Heart left ventricle (tissue), 13 donors: ENCODE measurements around the gene AURKAIP1.

Experiments
- CTCF ChIP-seq, 12 donors: fragments of 200-600 bp; sonication (generic) in 4 of 12; IDR thresholded peaks; one replicate each; pipeline versions ENCODE4 v1.5.0 to v1.8.0; 2018 to 2022; ENCODE audit warnings: antibody characterized with exemption in 12 of 12, mild to moderate bottlenecking in 5 of 12
- POLR2A ChIP-seq, 2 donors: fragments of 450-650 bp; IDR thresholded peaks; one replicate each; pipeline ENCODE4 v1.6.1; 2017; ENCODE audit warnings: antibody characterized with exemption in 2 of 2, mild to moderate bottlenecking in 2 of 2, moderate library complexity in 2 of 2
- donor health status: ischemic (EF 13 %, LVEDD 7.1; RV severe dilation, severe dysfunction).
- donor health status: DM: no; HTN: yes; CAD: no.
- donor health status: DM: no; HTN: no; CAD: no.
- donor health status: ischemic (EF 25% LVEDD 6.9; RV normal size, moderate dysfunction).
- donor health status: ischemic (EF 25% LVEDD 5.7; RV mildly dilated, moderate dysfunction).
- donor health status: ischemic (EF 35%, LVEDD 5.7; RV mildly dilated, moderate dysfunction).
- donor health status: nonischemic (EF 11% LVEDD 7.7; RV severe dilation, severe dysfunction).
- donor health status: DM: yes; HTN: yes; CAD: no.
- donor health status: PGD.
- donor health status: ischemic (EF 29% LVEDD 5.4; RV normal size, mild dysfunction).
- donor health status: nonischemic (EF 23%, LVEDD 6.1; RV moderate dilation, normal function).

DNA sequence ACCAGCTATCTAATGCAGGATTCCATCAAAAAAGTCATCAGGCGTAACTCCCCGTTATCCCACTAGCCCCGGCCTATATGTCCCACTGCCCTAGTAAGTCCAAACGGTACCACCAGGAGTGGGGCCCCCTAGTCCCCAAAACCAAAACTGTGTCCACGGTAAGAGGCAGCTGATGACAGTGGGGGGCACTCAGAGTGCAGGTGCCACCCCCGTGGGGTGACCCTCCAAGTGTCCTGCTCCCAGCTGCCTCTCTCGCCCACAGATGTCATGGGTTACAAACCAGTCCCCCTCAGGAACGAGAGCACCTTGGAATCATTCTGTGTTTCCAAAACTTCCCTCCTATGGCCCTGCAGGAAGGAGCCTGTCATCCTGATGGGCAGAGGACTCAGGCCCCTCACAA is 10.9 kb upstream of the AURKAIP1 start:
- TF ChIP-seq POLR2A (IDR thresholded peaks at IDR 0.05): no peak
- no peak for TF ChIP-seq CTCF (IDR thresholded peaks at IDR 0.05)
